Endothelial cell (in vitro differentiated cells): ENCODE measurements around the gene SERPINA6. TPM values are rescaled to one million over a fixed set of nuclear protein-coding genes. Genes with fewer than 3 reads are reported as not detected.

ENCODE experiments used
- DNase-seq: peaks from one replicate; pipeline ENCODE4 v3.0.0; 2021; ENCODE audit warnings: low spot score
- H3K27ac Mint-ChIP-seq: one replicate; pipeline ENCODE4 v1.8.0; 2021; ENCODE audit warnings: mixed read lengths, inconsistent platforms; ENCODE audit not compliant: unreplicated experiment
- H3K27me3 Mint-ChIP-seq: one replicate; pipeline ENCODE4 v1.8.0; 2021; ENCODE audit warnings: mild to moderate bottlenecking, moderate library complexity, mixed read lengths, inconsistent platforms; ENCODE audit not compliant: unreplicated experiment
- H3K36me3 Mint-ChIP-seq: one replicate; pipeline ENCODE4 v1.8.0; 2021; ENCODE audit warnings: mild to moderate bottlenecking, low read depth, mixed read lengths, inconsistent platforms; ENCODE audit not compliant: unreplicated experiment
- H3K4me1 Mint-ChIP-seq: one replicate; pipeline ENCODE4 v1.8.0; 2021; ENCODE audit warnings: mild to moderate bottlenecking, mixed read lengths, inconsistent platforms; ENCODE audit not compliant: unreplicated experiment
- H3K4me3 Mint-ChIP-seq: one replicate; pipeline ENCODE4 v1.8.0; 2021; ENCODE audit warnings: mild to moderate bottlenecking, mixed read lengths, inconsistent platforms; ENCODE audit not compliant: unreplicated experiment
- H3K9me3 Mint-ChIP-seq: one replicate; pipeline ENCODE4 v1.8.0; 2021; ENCODE audit warnings: mixed read lengths, inconsistent platforms; ENCODE audit not compliant: unreplicated experiment
- CTCF ChIP-seq: fragments of 200-600 bp; sonication (generic); IDR thresholded peaks from one replicate; pipeline ENCODE4 v1.5.0; 2021; ENCODE audit warnings: antibody characterized with exemption; ENCODE audit not compliant: unreplicated experiment
- total RNA-seq: library from RNA; stranded (reverse); fragmentation: NEBNext Ultra II Directional; extraction: Animal tissue kit (Norgen Biotek cat#: 25700); gene quantifications from one replicate; pipeline ENCODE4 v1.2.1, GENCODE V29; 2021; ENCODE audit not compliant: unreplicated experiment

The SERPINA6 gene
- total RNA-seq, 1 donor from 2014 or later: not detected

DNA sequence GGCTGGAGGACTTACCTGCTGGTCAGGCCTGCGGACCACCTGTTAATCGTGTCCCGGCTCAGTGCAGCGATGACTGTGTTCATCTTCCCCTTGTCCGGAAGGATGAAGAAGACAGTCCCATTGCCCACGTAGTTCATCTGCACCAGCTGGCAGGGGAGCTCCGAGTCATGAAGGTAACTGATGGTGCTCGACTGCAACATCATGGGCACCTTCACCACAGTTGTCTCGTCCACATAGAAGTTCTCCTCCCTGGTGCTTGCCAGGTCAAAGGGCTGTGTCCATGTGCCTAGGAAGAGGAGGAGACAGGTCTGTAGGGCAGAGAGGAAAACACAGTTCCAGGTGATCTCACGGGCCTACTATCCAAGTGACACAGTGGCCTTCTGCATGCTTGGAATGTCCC is 13.4 kb downstream of the SERPINA6 start:
- peaks cover 5% of the 10 kb centered on the region for H3K27me3 Mint-ChIP-seq
- H3K4me3 Mint-ChIP-seq: no peak overlapping the region
- H3K27ac Mint-ChIP-seq: no peak overlapping the region
- no peaks in the 10 kb centered on the region for H3K4me1 Mint-ChIP-seq
- H3K9me3 Mint-ChIP-seq: no peaks in the 10 kb centered on the region
- TF ChIP-seq CTCF: no peak
- no peak for DNase-seq
- H3K36me3 Mint-ChIP-seq: peaks cover 4% of the 10 kb centered on the region

- Mint-ChIP-seq H3K36me3 (peaks cover 4% of the 10 kb centered on the region), H3K27ac (no peak overlapping the region), H3K9me3 (no peaks in the 10 kb centered on the region), H3K27me3 (peaks cover 5% of the 10 kb centered on the region), H3K4me3 (no peak overlapping the region), H3K4me1 (no peaks in the 10 kb centered on the region)
- DNase-seq: no peak
- peak; percentile 79 for TF ChIP-seq CTCF
Measured at GRCh38 chr14:94307410-94307992, 15.6 kb downstream of the SERPINA6 start.

GRCh38 chr14:94306047-94306978 is 16.8 kb downstream of the SERPINA6 start:
- DNase-seq: no peak
- H3K4me1 Mint-ChIP-seq: no peaks in the 10 kb centered on the region
- no peaks in the 10 kb centered on the region for H3K9me3 Mint-ChIP-seq
- H3K36me3 Mint-ChIP-seq: peaks cover 4% of the 10 kb centered on the region
- H3K27me3 Mint-ChIP-seq: peaks cover 5% of the 10 kb centered on the region
- H3K27ac Mint-ChIP-seq: no peak overlapping the region
- H3K4me3 Mint-ChIP-seq: no peak overlapping the region
- no peak for TF ChIP-seq CTCF

DNA sequence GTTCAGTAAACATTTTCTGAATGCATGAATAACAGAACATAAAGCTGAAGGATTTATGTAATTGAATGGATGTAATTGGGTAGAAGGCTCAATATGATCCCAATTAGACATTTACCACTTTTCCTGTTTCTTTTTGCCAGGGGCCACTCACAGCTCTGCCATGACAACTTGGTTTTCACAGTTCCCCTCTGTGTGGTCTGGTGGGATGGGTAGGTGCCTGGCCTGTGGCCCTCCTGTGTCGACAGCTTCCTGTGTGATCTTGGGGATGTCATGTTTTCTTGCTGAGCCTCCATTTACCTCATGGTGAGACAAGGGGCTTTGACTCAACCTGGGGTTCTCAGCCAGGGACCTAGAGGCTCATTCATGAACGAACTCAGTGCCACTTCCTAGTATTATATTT is 17.5 kb downstream of the SERPINA6 start:
- no peak for TF ChIP-seq CTCF
- H3K4me3 Mint-ChIP-seq: no peak overlapping the region
- DNase-seq: no peak
- H3K9me3 Mint-ChIP-seq: no peaks in the 10 kb centered on the region
- no peak overlapping the region for H3K27ac Mint-ChIP-seq
- H3K36me3 Mint-ChIP-seq: peaks cover 4% of the 10 kb centered on the region
- H3K4me1 Mint-ChIP-seq: no peaks in the 10 kb centered on the region
- peaks cover 5% of the 10 kb centered on the region for H3K27me3 Mint-ChIP-seq

DNA sequence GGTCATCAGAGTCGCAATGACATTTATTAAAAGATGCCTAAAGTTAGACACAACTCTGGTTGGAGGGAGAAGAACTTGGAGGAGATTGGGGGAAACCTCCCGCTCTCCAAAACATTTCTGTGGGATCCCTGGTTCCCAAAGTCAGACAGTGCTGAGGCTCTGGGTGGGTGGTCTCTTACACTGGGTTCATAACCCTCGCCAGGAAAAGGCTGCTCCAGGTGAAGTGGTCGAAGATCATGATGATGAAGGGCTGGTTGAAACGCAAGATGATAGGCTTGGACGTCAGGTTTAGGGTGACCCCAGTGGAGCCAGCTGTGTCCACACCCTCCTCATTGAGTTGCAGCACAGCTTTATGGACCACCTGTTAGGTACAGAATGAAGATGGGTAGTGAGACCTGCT is 18.9 kb downstream of the SERPINA6 start:
- TF ChIP-seq CTCF: no peak
- no peaks in the 10 kb centered on the region for H3K9me3 Mint-ChIP-seq
- no peak overlapping the region for H3K4me3 Mint-ChIP-seq
- no peaks in the 10 kb centered on the region for H3K4me1 Mint-ChIP-seq
- peaks cover 4% of the 10 kb centered on the region for H3K36me3 Mint-ChIP-seq
- H3K27ac Mint-ChIP-seq: no peak overlapping the region
- DNase-seq: no peak
- peaks cover 5% of the 10 kb centered on the region for H3K27me3 Mint-ChIP-seq
